Measurements from ENCODE around the gene RAB35.

DNA sequence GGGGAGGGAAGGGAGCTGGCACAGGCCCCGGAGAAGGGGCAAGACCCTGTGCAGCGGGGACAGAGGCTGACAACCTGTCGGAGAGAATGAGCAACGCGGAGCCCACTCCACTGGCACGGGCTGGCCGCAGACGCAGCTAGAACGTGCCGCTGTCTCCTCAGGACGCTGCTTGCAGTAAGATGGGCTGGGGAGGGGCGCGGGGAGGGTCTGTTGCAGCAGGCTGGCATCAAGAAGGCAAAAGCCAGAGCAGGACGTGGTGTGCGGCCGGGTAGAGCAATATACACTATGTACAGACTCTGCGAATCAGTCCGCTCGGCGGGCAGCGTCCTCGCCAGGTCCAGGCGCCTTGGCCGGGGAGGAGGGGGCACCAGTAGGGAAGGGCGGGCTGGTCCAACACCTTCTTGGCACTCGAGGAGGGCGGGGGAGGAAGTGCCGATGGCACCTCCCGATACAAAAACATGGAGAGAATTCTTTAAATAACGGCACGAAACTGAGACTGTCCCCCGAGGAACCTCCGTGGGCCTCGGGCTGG is 19.8 kb downstream of the RAB35 start:
- TF ChIP-seq EZH2 (IDR thresholded peaks at IDR 0.05; ENCODE audit: borderline replicate concordance, low read length): no peak
- TF ChIP-seq CTCF (IDR thresholded peaks at IDR 0.05; ENCODE audit: low read length): no peak

Data from OCI-LY1 (cell line).